Stimulated activated CD4-positive, alpha-beta T cell treated with anti-CD3 and anti-CD28 coated beads, Interleukin-1b, Interleukin-23, amount 100 ng/mL, for 4 hours (primary cell): Measurements from ENCODE around the gene RPP14.

ENCODE experiments used
- DNase-seq, 2 donors: peaks; one replicate each; pipeline ENCODE4 v3.0.0-alpha.2; 2020; ENCODE audit warnings: low read depth in 2 of 2

Gene RPP14

DNA sequence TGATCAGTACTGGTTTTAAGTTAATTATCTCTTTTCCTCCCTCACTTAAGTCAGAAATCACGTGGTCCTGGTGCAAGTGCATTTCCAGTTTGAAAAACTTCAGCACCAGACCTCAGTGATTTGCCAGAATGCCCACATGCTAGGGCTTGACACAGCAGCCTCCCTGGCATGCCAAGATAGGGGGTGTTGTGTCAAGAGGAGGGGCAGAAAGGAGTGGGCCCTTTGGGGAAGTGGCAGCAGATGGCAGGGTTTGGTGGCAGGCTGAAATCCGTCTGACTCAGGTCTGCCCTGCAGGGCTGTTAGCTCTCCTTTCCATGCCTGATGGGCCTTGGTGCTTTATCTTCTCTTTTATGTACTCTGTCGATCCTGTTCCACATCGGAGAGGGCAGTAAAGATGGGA, 50.0 kb downstream of the RPP14 start:
- DNase-seq = no peak

DNA sequence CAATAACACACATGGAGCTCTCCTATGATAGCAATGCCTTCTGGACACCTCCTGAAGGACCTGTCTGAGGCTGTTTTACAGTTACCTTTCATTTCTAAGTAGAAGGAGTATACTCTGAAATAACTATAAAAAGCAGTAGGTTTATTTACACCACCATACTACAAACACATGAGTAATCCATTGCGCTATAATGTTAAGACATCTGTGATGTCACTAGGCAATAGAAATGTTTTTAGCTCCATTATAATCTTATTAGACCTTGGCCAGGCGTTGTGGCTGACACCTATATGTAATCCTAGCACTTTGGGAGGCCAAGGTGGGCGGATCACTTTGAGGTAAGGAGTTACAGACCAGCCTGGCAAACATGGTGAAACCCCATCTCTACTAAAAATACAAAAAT, 51.4 kb downstream of the RPP14 start:
- no peak for DNase-seq

DNA sequence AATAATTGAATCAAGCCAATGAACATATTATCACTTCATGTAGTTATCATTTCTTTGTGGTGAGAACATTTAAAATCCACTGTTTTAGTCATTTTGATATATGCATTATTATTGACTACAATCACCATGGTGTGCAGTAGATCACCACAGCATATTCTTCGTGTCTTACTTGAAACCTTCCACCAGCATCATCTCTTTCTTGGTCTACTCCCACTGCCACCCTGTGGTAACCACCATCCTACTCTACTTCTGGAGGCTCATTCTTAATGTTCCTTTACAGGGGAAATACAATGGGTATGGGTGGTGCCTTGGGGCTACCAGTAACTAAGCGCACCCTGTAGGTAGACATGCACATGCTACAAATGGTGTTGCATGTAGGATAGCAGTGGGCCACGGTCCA, 52.0 kb downstream of the RPP14 start:
- DNase-seq = no peak

DNA sequence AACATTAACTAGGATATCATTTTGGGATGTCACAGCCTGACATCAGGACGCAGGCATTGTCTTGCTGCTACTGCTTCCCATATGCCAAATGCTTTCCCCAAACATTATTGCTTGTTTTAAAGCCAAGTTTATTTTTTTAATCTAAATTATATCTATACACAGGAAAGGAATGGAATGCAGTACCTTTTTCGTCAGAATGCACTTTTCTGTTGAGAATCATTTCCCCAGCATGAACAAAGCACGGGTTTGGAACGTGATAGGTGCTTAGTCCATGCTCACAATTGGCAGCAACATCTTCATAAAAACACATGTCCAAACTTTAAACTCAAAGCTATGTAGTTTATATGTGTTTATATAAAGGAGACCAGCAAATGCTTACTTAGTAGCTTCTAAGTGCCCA, 52.8 kb downstream of the RPP14 start:
- DNase-seq = no peak

DNA sequence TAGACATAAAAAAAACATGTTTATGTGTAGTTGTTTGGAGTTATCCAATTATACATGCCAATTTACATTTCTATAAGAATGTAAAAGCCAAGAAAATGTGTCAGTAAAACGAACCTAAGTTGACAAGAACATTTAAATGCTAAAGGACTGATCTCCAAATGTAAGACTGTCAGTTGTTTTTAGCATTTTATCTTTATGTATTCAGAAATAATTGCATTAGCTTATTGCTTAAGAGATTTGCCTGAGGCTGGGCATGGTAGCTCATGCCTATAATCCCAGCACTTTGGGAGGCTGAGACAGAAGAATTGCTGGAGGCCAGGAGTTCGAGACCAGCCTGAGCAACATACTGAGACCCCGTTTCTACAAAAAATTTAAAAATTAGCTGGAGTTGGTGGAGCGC, 53.6 kb downstream of the RPP14 start:
- DNase-seq = no peak

DNA sequence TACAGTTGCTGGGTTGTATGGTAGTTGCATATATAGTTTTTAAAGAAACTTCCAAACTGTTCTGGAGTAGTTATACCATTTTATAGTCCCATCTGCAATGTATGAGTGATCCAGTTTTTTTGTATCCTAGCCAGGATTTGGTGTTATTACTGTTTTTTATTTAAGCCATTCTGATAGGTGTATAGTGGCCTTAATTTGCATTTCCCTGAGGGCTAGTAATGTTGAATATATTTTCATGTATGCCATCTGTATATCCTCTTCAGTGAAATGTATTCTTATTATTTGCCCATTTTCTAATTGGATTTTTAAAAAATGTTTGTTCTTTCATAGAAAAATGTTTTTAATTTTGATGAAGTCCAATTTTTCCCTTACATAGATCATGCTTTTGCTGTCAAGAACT, 55.8 kb downstream of the RPP14 start:
- DNase-seq = no peak

DNA sequence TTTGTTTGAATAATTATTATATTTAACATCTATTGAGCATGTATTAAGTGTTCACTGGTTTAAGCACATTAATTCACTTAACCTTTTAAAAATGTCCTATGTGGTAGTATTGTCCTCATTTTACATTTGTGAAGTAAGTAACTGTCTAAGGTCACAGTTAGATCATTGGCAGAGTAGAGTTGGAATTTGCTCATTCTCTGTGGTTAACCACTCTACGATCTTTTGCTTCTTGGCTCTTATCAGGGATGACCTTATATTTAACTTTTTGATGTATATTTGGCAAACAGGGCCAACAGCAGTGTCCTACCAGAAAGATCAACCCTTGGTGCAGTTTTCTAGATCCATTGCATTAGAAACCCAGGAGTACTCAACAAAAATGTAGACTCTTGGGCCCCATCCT, 60.7 kb downstream of the RPP14 start:
- DNase-seq = no peak

DNA sequence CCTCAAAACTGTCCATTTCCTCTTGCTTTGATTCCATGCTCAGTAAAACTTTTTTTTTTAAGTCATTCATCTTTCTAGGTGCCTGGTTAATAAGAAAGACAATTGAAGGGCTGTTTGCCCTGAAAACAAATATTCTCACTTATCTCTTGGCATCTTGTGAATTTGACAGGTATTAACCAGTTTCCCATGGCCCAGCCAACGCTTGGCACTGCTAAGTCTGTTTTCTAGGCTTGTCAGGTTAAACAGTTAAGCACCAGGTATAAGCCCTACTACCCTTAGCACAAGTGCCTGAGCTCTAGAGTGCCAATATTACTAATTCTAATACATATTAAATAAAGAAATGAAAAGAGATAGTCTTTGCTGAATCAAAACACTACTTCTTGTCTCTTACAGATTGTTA, 63.0 kb downstream of the RPP14 start:
- DNase-seq = no peak
